K562 (cell line): ENCODE measurements around the gene CLIC3. TPM values are rescaled to one million over a fixed set of nuclear protein-coding genes. Genes with fewer than 3 reads are reported as not detected.

Source experiments
- ATAC-seq: fragments of 200-7000 bp; cut with Tn5 transposase; 3 replicates; pipeline ENCODE4 v1.9.1; 2020; ENCODE audit warnings: moderate library complexity
- BruUV-seq: library from RNA; stranded (reverse); fragments of 400-500 nt; replicated peaks from 2 replicates; lab custom pipeline; 2021; lab: Mats Ljungman, UMichigan
- CTCF ChIA-PET: fragments of 300-600 bp; formaldehyde crosslinking; extraction: SDS; loops from one replicate; lab custom pipeline; 2021; ENCODE audit warnings: low intra/inter-chr PET ratio; lab: Yijun Ruan, JAX
- POLR2A ChIA-PET: fragments of 300-600, 350-650 bp; sonication (Branson Sonifier 250); formaldehyde crosslinking; extraction: SDS; loops from one replicate; lab custom pipeline; 2021; ENCODE audit warnings: antibody characterized with exemption, inconsistent platforms; lab: Yijun Ruan, JAX
- DNase-seq, 4 experiments: peaks; one replicate each; pipeline versions ENCODE4 v3.0.0 to v3.0.0-alpha.2; 2011 to 2018; ENCODE audit warnings: low spot score in 3 of 4, mixed read lengths in 3 of 4; ENCODE audit errors: extremely low read depth in 1 of 4
- FAIRE-seq: peaks from 2 replicates; lab custom pipeline; 2011; peaks lifted over from hg19 to GRCh38; lab: Jason Lieb, UNC
- H2AFZ ChIP-seq: 2 replicates; pipeline ENCODE4 v1.6.0; 2011; ENCODE audit warnings: low read depth, low read length, control low read depth, inconsistent platforms
- H3K27ac ChIP-seq: fragments of 200-600 bp; 3 replicates; pipeline ENCODE4 v1.8.0; 2011; ENCODE audit warnings: low read depth, mild to moderate bottlenecking, control low read depth, inconsistent platforms, low read length, moderate library complexity, mixed read lengths; ENCODE audit errors: extremely low read depth
- H3K27me3 ChIP-seq, 2 experiments: fragments of 300-600 bp in 1 of 2; 2 replicates in 1 of 2; 3 replicates in 1 of 2; pipeline versions ENCODE4 v1.6.0 to v1.8.0; 2011; ENCODE audit warnings: inconsistent platforms in 2 of 2, low read length in 2 of 2, mild to moderate bottlenecking in 1 of 2, mixed read lengths in 1 of 2, moderate library complexity in 1 of 2; ENCODE audit not compliant: control insufficient read depth in 2 of 2, insufficient read depth in 2 of 2
- H3K36me3 ChIP-seq: fragments of 300-600 bp; 3 replicates; pipeline ENCODE4 v1.8.0; 2011; ENCODE audit warnings: mild to moderate bottlenecking, low read length, inconsistent platforms; ENCODE audit not compliant: control insufficient read depth, insufficient read depth
- H3K4me1 ChIP-seq, 2 experiments: fragments of 200-600 bp in 1 of 2; replicated peaks in 1 of 2; 2 replicates in 1 of 2; 3 replicates in 1 of 2; pipeline versions ENCODE4 v1.5.1 to v1.8.0; 2011; ENCODE audit warnings: inconsistent platforms in 2 of 2, low read length in 2 of 2, mild to moderate bottlenecking in 1 of 2, mixed read lengths in 1 of 2, moderate library complexity in 1 of 2; ENCODE audit not compliant: control insufficient read depth in 2 of 2, insufficient read depth in 2 of 2
- H3K4me2 ChIP-seq: 2 replicates; pipeline ENCODE4 v1.6.1; 2011; ENCODE audit warnings: low read length, control low read depth, inconsistent platforms, mixed read lengths; ENCODE audit not compliant: insufficient read depth
- H3K4me3 ChIP-seq: fragments of 200-600 bp; sonication (generic), shearing (Covaris generic); 2 replicates; pipeline ENCODE4 v1.5.1; 2016; ENCODE audit warnings: control low read depth, inconsistent platforms
- H3K79me2 ChIP-seq: fragments of 200-600 bp; 3 replicates; pipeline ENCODE4 v1.8.0; 2011; ENCODE audit warnings: low read length, inconsistent platforms; ENCODE audit not compliant: control insufficient read depth, insufficient read depth
- H3K9ac ChIP-seq, 2 experiments: 2 replicates each; pipeline versions ENCODE4 v1.6.0 to v1.6.1; 2011; ENCODE audit warnings: low read depth in 2 of 2, low read length in 2 of 2, control low read depth in 1 of 2, inconsistent platforms in 1 of 2, mild to moderate bottlenecking in 1 of 2, mixed read lengths in 1 of 2; ENCODE audit not compliant: insufficient read depth in 1 of 2
- H3K9me1 ChIP-seq: one replicate; pipeline ENCODE4 v1.6.0; 2011; ENCODE audit warnings: inconsistent platforms, mild to moderate bottlenecking, low read length, moderate library complexity; ENCODE audit not compliant: control insufficient read depth, insufficient read depth
- H3K9me3 ChIP-seq: replicated peaks from 2 replicates; pipeline ENCODE4 v1.5.1; 2011; ENCODE audit warnings: low read depth, low read length, inconsistent platforms; ENCODE audit not compliant: control insufficient read depth, insufficient read depth
- H4K20me1 ChIP-seq: replicated peaks from 2 replicates; pipeline ENCODE4 v1.6.1; 2011; ENCODE audit warnings: low read length, inconsistent platforms, mixed read lengths; ENCODE audit not compliant: control insufficient read depth, insufficient read depth
- C11orf30 ChIP-seq: fragments of 450-650 bp; IDR thresholded peaks from 2 replicates; pipeline ENCODE4 v1.6.1; 2016; ENCODE audit warnings: low read depth, mild to moderate bottlenecking
- CBX3 ChIP-seq, 2 experiments: IDR thresholded peaks; 1 replicate in 1 of 2; 2 replicates in 1 of 2; pipeline ENCODE4 v1.6.1; 2012; ENCODE audit warnings: inconsistent platforms in 2 of 2, low read length in 2 of 2, borderline replicate concordance in 1 of 2, control low read depth in 1 of 2
- NELFE ChIP-seq: IDR thresholded peaks from 2 replicates; pipeline ENCODE4 v1.6.1; 2011; ENCODE audit warnings: mild to moderate bottlenecking; ENCODE audit not compliant: insufficient read depth, insufficient read length
- PML ChIP-seq: IDR thresholded peaks from 2 replicates; pipeline ENCODE4 v1.6.1; 2012; ENCODE audit warnings: low read length, inconsistent platforms
- PRDM10 ChIP-seq: fragments of 450-650 bp; IDR thresholded peaks from 2 replicates; pipeline ENCODE4 v1.6.1; 2018; ENCODE audit not compliant: partially characterized antibody
- RBM14 ChIP-seq: fragments of 200-400 bp; formaldehyde crosslinking; IDR thresholded peaks from 2 replicates; pipeline ENCODE4 v1.6.1; 2018; ENCODE audit warnings: low read depth, mild to moderate bottlenecking, low read length, moderate library complexity, borderline replicate concordance; ENCODE audit not compliant: insufficient read depth
- SAFB ChIP-seq: fragments of 200-400 bp; formaldehyde crosslinking; IDR thresholded peaks from 2 replicates; pipeline ENCODE4 v1.6.1; 2017; ENCODE audit warnings: low read depth, low read length, borderline replicate concordance
- SETDB1 ChIP-seq: IDR thresholded peaks from one replicate; pipeline ENCODE4 v1.6.1; 2012; ENCODE audit warnings: low read length, control low read depth, inconsistent platforms
- SIN3A ChIP-seq, 2 experiments: fragments of 150-350 bp in 1 of 2; IDR thresholded peaks; 2 replicates each; pipeline ENCODE4 v1.6.1; 2011 to 2016; ENCODE audit warnings: borderline replicate concordance in 2 of 2, low read depth in 2 of 2, low read length in 2 of 2, mild to moderate bottlenecking in 2 of 2, moderate library complexity in 2 of 2; ENCODE audit not compliant: control insufficient read depth in 1 of 2
- THRAP3 ChIP-seq: fragments of 450-650 bp; IDR thresholded peaks from 2 replicates; pipeline ENCODE4 v1.6.1; 2016; ENCODE audit warnings: mild to moderate bottlenecking, inconsistent platforms, borderline replicate concordance
- ZFP91 ChIP-seq: sonication (generic); formaldehyde crosslinking; IDR thresholded peaks from 2 replicates; pipeline ENCODE4 v1.8.0; 2022; ENCODE audit warnings: mild to moderate bottlenecking, missing genetic modification reagents
- WGBS: fragments of 100-300 bp; shearing (Covaris generic); methylation state at CpG from one replicate; pipeline ENCODE4 v1.1.6; 2016; ENCODE audit warnings: low coverage, mixed read lengths; ENCODE audit not compliant: insufficient coverage; ENCODE audit errors: missing lambda C conversion rate; 5-methylcytosine and 5-hydroxymethylcytosine counted together
- in situ Hi-C: fragments of 300-500 bp; cut with MboI; formaldehyde crosslinking; loops from 4 replicates; pipeline ENCODE4 v1.15.0; 2018; ENCODE audit warnings: inconsistent platforms, mixed read lengths
- intact Hi-C: fragments of 100-400 bp; cut with micrococcal nuclease; formaldehyde crosslinking; loops from 2 replicates; pipeline ENCODE4 v1.14.2; 2022
- polyA plus RNA-seq, 8 experiments: library from polyadenylated mRNA; depleted of rRNA in 4 of 8; stranded (reverse) in 5 of 8; unstranded in 3 of 8; fragments of >200 nt; fragmentation: Nextera tagmentation in 2 of 8; fragmentation: Illumina TruSeq in 1 of 8; extraction: Ambion mirVana in 2 of 8; extraction: Trizol in 1 of 8; gene quantifications; 2 replicates each; pipeline versions ENCODE4 v1.2.1 to v1.2.3, GENCODE V29; 2011 to 2014; ENCODE audit warnings: inconsistent platforms in 1 of 8, missing spikeins in 1 of 8
- total RNA-seq, 7 experiments: library from RNA; depleted of rRNA in 6 of 7; stranded (reverse); fragments of >200 nt in 6 of 7; fragmentation: Illumina TruSeq in 2 of 7; extraction: Trizol in 2 of 7; gene quantifications; 2 replicates each; pipeline versions ENCODE4 v1.2.1 to v1.2.3, GENCODE V29; 2011 to 2021; ENCODE audit warnings: low replicate concordance in 1 of 7
- TF ChIP-seq, protein P1 (sequence below): fragments of 200-800 bp; sonication (Bioruptor generic); IDR thresholded peaks from 2 replicates; pipeline ENCODE4 v1.6.1; 2017; ENCODE audit warnings: missing genetic modification characterization, missing compliant biosample characterization

CLIC3 gene
- total and polyA plus RNA-seq, 9 of the 15 experiments (the other 6 are each of a cell fraction or from before 2014, with no cell fraction given), result 0.27 to 0.29 TPM; not detected in 7

DNA sequence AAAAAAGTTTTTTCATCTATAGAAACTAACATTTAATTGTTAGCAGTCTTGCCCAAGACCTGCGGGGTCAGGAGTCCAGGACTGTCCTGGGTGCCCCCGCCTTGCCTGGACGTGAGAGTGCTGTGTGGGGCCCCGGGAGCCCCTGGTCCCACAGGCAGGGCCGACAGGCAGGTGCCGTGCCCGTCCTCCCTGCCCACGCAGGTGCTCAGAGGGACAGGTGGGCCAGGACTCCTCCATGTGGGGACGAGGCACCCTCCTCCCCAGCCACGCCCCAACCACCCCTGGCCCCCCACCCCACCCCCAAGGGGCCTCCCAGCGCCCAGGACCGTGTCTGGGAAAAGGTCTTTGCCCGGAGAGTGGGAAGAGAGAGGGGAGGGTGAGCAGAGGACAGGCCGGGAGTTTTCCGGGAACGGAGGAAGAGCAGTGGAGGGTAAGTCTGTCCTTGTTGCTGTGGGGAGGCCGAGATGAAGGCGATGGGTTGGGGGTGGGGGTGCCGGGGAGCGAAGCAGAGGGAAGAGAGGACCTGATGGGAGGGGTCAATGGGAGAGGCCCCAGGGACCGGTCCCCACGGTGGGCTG lies 47.0 kb downstream of the CLIC3 start:
- CTCF ChIA-PET, result interaction anchor here (2.0 to 3.4 kb wide), 2 partner anchors 79 to 85 kb away, joined by 17 to 47 read pairs; partner anchors contain the start of gene ABCA2
- 29% methylated on average over 11 of the region's 22 CpGs for WGBS
- FAIRE-seq, result no peak
- H2AFZ ChIP-seq, result peak overlapping the region; percentile 78
- intact Hi-C loops (loop anchor here (5.0 kb wide), 2 partner anchors 43 to 162 kb away; partner anchors contain the start of gene PAXX), in situ Hi-C loops (loop anchor here (5.0 kb wide), 1 partner anchor 88 kb away; no protein-coding TSS in a partner anchor)
- peaks cover 2% of the 10 kb centered on the region; the same call in 1 of the 3 replicates for H3K79me2 ChIP-seq
- peaks cover 2% of the 10 kb centered on the region for H3K9me1 ChIP-seq
- H3K9ac ChIP-seq, result peak overlapping the region; percentile 68 to 92; a peak in 3 of 4 replicates
- H3K9me3 ChIP-seq, result no peaks in the 10 kb centered on the region
- H3K4me3 ChIP-seq, result peak overlapping the region; percentile 51
- ATAC-seq, result peak; percentile 2
- H4K20me1 ChIP-seq, result no peaks in the 10 kb centered on the region
- H3K4me1 ChIP-seq, result peaks cover 16 to 81% of the 10 kb centered on the region in 2 experiments
- POLR2A ChIA-PET, result interaction anchor here (0.6 to 1.0 kb wide), 2 partner anchors 13 to 26 kb away, joined by 3 read pairs; no protein-coding TSS in a partner anchor
- BruUV-seq, result no TSS peak
- H3K27me3 ChIP-seq, result no peaks in the 10 kb centered on the region
- peak overlapping the region; percentile 74 for H3K4me2 ChIP-seq
- H3K27ac ChIP-seq, result 0 out of 3 replicates have a peak overlapping the region, but pooled peaks have one; percentile 32
- DNase-seq, result no peak
- H3K36me3 ChIP-seq, result no peaks in the 10 kb centered on the region
- TF ChIP-seq SAFB (no peak), NELFE (no peak), SIN3A (IDR thresholded peaks at IDR 0.05; ENCODE audit: borderline replicate concordance in 2 of 2, control insufficient read depth in 1 of 2, low read depth in 2 of 2, low read length in 2 of 2) (no peak), PML (no peak), THRAP3 (no peak), ZFP91 (CRISPR knock-in tag) (no peak), CBX3 (IDR thresholded peaks at IDR 0.05; ENCODE audit: borderline replicate concordance in 1 of 2, low read length in 2 of 2) (no peak), PRDM10 (peak; percentile 11), C11orf30 (no peak), SETDB1 (peak; percentile 8), RBM14 (no peak)
- TF ChIP-seq, protein P1, sequence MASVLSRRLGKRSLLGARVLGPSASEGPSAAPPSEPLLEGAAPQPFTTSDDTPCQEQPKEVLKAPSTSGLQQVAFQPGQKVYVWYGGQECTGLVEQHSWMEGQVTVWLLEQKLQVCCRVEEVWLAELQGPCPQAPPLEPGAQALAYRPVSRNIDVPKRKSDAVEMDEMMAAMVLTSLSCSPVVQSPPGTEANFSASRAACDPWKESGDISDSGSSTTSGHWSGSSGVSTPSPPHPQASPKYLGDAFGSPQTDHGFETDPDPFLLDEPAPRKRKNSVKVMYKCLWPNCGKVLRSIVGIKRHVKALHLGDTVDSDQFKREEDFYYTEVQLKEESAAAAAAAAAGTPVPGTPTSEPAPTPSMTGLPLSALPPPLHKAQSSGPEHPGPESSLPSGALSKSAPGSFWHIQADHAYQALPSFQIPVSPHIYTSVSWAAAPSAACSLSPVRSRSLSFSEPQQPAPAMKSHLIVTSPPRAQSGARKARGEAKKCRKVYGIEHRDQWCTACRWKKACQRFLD (CRISPR knock-in tag), result 0 out of 2 replicates have a peak, but pooled peaks have one; percentile 38
